Measurements from ENCODE around the gene SH3PXD2B.
A peak's percentile ranks its signal among the peaks of the same experiment; 100 is the strongest.
"Not testable (repeated sequence)": the region's sequence is repeated elsewhere in the genome, so short reads cannot be mapped to it uniquely, and the experiment has no call there.

Gene SH3PXD2B

GRCh38 chr5:172399826-172400225, 54.5 kb downstream of the SH3PXD2B start:
- no peak for DNase-seq (ENCODE audit: low spot score)

GRCh38 chr5:172399336-172399735, 55.0 kb downstream of the SH3PXD2B start:
- no peak for DNase-seq (ENCODE audit: low spot score)

DNA sequence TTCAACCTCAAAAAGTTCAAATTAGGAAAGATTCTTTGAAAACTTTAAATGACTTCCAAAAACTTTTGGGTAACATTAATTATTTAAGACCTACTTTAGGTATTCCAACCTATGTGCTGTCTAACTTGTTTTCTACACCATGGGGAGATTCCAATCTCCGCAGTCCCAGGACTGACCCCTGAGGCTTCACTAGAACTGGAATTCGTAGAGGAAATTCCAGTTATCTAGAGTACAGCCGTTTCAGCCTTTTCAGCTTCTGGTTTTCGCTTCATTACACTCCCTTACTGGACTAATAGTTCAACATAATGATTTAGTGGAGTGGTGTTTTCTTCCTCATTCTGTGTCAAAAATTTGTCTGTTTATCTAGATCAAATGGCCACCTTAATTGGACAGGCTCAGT, 55.7 kb downstream of the SH3PXD2B start:
- not testable (repeated sequence) for DNase-seq (ENCODE audit: low spot score)

DNA sequence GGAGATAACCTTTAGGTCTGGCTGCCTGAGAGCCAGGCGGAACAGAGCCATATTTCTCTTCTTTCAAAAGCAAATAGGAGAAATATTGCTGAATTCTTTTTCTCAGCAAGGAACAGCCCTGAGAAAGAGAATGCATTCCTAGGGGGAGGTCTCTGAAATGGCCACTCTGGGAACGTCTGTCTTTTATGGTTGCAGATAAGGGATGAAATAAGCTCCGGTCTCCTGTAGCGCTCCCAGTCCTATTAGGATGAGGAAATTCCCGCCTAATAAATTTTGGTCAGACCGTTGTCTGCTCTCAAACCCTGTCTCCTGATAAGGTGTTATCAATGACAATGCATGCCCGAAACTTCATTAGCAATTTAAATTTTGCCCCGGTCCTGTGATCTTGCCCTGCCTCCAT, 57.3 kb downstream of the SH3PXD2B start:
- not testable (repeated sequence) for DNase-seq (ENCODE audit: low spot score)

GRCh38 chr5:172396220-172396619, 58.1 kb downstream of the SH3PXD2B start:
- DNase-seq (ENCODE audit: low spot score): no peak

DNA sequence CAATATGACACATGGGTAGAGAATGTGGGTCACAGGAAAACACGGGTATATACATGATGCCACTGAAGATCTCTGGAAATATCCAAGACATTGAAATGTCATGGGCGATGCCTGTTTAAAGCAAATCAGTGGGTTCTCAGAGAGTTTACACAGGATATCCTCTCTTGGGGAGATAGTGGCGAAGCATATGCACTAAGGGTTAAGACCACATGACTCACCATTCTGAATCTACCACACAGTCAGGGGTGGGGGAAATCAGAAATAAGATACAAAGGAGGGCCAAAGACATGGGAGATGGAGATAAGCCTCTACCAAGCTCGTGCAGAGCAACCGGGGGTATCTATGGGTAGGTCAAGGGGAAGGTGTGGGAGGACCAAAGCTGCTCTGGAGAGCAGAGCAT, 58.8 kb downstream of the SH3PXD2B start:
- DNase-seq (ENCODE audit: low spot score): no peak

- no peak for DNase-seq (ENCODE audit: low spot score)
Measured at GRCh38 chr5:172389578-172390112, 64.7 kb downstream of the SH3PXD2B start.

DNA sequence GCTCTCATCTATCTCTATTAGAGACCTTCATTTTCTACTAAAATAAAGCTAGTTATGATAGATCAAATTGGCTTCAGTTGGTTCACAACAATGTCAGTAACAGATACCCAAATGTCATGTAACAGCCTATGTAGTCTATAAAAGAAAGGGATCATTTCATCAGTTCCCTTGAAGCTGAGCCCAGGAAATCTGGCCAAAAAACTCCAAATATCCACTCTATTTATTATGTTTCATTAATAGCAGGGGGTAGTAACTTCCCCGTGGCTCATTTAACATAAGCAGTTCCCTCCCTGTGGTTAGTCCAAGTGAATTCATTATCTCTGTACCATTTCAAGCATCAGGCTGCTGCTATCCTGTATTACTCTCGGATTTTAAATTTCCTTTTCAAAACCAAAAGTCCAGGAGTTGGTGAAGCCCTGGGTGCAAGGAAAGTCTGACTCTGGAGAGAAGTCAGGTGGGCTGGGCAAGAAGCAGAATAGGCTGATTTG, 66.0 kb downstream of the SH3PXD2B start:
- DNase-seq (ENCODE audit: low spot score): no peak

GRCh38 chr5:172385707-172386106, 68.6 kb downstream of the SH3PXD2B start:
- DNase-seq (ENCODE audit: low spot score): no peak

GRCh38 chr5:172385010-172385563, 69.2 kb downstream of the SH3PXD2B start:
- DNase-seq (ENCODE audit: low spot score): no peak

DNA sequence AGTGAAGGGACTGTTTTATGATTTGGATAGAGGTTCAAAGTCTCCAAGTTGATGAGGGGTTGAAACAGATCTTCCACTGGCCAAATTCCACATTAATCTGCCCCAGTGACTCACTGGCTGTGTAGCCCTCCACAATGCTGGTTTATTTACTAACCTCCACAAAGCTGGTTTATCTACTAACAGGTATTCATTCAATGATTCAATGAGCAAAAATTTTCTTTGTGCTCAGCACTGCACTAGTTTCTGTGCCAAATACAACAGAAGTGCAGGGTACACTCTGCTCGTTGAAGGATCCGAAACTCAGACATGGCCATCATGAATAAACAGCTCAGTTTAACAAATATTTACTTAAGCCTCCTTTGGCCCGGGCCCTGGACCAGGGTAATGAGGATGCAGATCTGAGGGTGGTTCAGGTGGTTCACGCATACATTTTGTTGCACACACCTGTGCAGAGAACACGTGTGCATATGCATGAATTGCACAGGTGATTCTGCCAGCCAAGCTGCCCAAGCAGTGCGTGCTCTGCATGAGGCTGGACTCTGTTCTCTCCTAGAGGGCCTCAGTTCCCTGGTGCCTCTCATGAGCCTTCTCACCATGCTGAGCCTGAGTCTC, 71.0 kb downstream of the SH3PXD2B start:
- peak; percentile 21 for DNase-seq (ENCODE audit: low spot score)

GRCh38 chr5:172380987-172381643, 73.2 kb downstream of the SH3PXD2B start:
- peak; percentile 44 for DNase-seq (ENCODE audit: low spot score)

DNA sequence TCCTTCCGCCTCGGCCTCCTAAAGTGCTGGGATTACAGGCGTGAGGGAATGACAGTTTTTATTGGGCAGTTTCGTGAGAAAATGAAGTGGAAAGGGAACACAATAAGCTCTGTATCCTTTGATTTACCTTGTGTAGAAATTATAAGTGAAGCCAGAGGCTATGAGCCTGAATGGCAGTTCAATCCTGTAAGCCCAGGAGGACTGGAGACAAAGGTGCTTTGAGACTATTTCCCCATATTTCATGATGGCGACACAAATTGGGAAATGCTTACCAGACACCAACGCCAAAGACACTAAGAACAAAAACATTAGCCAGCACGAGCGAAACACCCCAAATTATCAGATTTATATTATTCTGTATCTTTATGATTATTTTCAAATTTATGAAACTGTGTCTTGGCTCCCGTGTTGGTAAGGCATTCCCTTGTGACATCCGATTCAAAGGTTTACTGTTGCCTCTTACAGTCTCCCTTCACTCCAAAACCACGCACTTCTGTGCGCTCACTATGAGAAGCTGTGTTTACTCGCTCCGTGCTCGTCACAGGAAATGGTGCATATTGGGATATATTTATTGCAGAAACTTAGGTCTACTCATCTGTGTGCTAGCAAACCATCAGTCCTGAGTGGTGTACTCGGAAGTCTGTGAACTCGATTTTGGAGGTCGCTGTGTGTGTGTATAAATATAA, 73.9 kb downstream of the SH3PXD2B start:
- no peak for DNase-seq (ENCODE audit: low spot score)

DNA sequence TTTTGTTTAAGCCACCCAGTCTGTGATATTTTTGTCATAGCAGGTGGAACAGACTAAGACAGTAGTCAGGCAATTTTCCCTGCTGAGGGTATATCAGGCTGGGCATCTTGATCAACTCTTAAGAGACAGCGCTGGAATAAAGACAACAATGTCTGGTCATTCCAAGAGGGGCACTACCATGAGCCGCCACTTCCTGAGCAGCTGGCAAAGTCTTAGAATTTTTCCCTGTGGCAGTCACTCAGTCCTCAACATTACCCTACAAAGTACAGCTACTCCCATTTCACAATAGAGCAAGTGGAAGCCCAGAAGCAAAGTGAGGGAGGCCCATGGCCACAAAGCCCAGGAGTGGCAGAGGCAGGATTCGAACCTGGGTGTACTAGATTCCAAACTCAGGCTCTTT, 74.8 kb downstream of the SH3PXD2B start:
- DNase-seq (ENCODE audit: low spot score): peak; percentile 11

GRCh38 chr5:172377856-172378255, 76.5 kb downstream of the SH3PXD2B start:
- no peak for DNase-seq (ENCODE audit: low spot score)

GRCh38 chr5:172377438-172377837, 76.9 kb downstream of the SH3PXD2B start:
- no peak for DNase-seq (ENCODE audit: low spot score)

- DNase-seq (ENCODE audit: low spot score): no peak
Measured at GRCh38 chr5:172374783-172375182, 79.5 kb downstream of the SH3PXD2B start.

DNA sequence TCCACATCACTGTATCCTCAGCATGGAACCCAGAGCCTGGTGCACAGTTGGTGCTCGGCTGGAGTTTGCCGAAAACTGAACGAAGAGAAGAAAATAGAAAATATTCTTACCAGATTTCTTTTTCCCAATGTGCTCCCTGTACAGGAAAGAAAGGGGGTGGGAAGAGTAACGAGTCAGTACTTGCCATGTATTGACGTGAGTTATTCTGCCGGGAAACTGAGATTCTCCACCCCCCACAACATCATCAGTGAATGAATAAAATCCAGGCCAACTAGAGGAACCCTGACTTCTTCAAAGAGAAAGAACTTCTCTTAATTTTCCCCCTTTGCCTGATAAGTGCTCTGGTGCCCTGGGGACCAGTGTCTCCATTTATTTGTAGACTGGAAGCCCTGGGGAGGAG, 80.6 kb downstream of the SH3PXD2B start:
- no peak for DNase-seq (ENCODE audit: low spot score)

- no peak for DNase-seq (ENCODE audit: low spot score)
Measured at GRCh38 chr5:172371684-172372083, 82.6 kb downstream of the SH3PXD2B start.

DNA sequence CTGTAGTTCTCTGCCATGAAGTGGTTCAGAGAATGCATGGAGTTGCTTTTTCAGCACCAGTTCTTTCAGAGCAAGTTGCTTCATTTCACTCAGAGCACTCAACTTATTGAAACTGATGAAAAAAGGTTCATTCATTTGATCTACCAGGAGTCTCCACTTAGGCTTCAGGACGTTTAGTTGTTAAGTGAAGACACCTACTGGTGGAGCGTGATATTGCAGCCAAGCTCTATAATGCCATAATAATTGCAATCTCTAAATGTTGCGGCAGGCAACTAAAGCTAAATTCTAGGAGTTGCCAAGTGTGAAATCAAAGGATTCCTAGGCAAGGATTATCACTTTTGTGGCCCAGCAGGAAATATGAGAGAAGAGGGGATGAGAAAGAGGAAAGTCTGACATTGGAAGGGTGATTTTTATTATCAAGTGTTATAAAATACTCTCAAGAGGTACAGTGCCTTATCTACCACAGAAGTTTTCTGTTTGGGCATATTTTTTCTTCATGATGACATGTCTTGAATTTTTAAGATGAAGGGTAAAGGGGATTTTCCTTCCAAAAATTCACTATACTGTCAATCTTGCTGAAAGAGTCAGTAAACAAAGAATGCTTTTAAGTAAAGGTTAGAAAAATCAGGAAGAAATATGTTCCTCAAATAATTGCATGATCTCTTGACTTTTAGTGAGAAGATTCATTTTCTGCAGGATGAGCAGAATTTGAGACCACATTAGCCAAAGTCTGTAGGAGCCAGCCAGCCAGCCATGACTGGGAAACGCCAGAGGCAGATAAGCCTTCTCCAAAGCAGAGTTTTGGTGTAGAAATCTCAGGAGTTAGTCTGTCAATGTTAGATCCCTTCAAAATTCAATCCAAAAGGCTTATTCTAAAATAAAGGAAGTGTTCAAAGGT, 83.4 kb downstream of the SH3PXD2B start:
- peak; percentile 21 for DNase-seq (ENCODE audit: low spot score)

DNA sequence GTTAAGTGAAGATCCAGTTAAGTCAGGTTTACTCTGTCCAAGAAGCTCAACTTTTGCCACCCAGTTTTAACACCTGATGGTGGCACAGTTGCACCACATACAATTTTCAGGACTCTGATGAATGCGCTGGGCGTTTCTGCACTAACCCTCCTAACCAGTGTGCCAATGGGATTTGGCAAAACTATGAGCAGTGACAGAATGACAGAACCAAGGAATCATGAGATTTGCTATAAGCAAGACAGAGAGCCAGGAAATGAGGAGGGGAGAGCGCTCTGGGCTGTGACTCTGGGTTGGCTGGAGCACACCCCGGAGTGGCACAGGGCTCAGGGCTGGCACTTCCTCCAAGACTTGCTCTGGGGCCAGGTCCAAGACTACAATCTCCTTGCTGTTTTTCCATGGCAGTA, 84.1 kb downstream of the SH3PXD2B start:
- DNase-seq (ENCODE audit: low spot score): no peak

GRCh38 chr5:172368699-172369098, 85.6 kb downstream of the SH3PXD2B start:
- DNase-seq (ENCODE audit: low spot score): not testable (repeated sequence)

Measured in AG08395 (cell line).